PFSK-1 (cell line): ENCODE data around the gene CNGA1.

ENCODE experiments used
- POLR2AphosphoS5 ChIP-seq: IDR thresholded peaks from 2 replicates; pipeline ENCODE4 v1.6.1; 2012; ENCODE audit warnings: low read depth, mild to moderate bottlenecking, control low read depth, low read length, moderate library complexity
- TAF1 ChIP-seq: IDR thresholded peaks from 2 replicates; pipeline ENCODE4 v1.6.1; 2012; ENCODE audit warnings: low read length, control low read depth, borderline replicate concordance; ENCODE audit not compliant: insufficient read depth
- TF ChIP-seq, protein P1 (sequence below), 2 experiments: IDR thresholded peaks; 2 replicates each; pipeline versions ENCODE4 v1.6.1 to v1.8.0; 2011 to 2012; ENCODE audit warnings: low read depth in 2 of 2, low read length in 2 of 2, control low read depth in 1 of 2, inconsistent platforms in 1 of 2, mild to moderate bottlenecking in 1 of 2, moderate library complexity in 1 of 2; ENCODE audit not compliant: insufficient read depth in 1 of 2

DNA sequence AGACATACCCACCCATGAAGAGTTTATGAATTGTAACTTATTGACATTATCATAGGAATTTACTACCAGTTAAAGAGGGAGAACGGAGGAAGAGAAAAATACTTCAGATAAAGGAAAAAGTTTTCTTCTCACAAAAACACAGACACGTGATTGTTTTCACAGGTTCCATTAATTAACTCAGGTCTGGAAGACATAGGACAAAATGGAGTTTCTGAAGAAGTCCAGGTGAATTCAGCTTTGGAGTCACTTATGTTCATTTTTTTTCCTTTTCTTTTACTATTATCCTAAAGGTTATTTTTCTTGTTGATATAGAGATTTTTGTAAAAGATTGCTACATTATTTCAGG, 20.6 kb upstream of the CNGA1 start:
- TF ChIP-seq POLR2AphosphoS5 (no peak), TAF1 (no peak)
- TF ChIP-seq, protein P1, sequence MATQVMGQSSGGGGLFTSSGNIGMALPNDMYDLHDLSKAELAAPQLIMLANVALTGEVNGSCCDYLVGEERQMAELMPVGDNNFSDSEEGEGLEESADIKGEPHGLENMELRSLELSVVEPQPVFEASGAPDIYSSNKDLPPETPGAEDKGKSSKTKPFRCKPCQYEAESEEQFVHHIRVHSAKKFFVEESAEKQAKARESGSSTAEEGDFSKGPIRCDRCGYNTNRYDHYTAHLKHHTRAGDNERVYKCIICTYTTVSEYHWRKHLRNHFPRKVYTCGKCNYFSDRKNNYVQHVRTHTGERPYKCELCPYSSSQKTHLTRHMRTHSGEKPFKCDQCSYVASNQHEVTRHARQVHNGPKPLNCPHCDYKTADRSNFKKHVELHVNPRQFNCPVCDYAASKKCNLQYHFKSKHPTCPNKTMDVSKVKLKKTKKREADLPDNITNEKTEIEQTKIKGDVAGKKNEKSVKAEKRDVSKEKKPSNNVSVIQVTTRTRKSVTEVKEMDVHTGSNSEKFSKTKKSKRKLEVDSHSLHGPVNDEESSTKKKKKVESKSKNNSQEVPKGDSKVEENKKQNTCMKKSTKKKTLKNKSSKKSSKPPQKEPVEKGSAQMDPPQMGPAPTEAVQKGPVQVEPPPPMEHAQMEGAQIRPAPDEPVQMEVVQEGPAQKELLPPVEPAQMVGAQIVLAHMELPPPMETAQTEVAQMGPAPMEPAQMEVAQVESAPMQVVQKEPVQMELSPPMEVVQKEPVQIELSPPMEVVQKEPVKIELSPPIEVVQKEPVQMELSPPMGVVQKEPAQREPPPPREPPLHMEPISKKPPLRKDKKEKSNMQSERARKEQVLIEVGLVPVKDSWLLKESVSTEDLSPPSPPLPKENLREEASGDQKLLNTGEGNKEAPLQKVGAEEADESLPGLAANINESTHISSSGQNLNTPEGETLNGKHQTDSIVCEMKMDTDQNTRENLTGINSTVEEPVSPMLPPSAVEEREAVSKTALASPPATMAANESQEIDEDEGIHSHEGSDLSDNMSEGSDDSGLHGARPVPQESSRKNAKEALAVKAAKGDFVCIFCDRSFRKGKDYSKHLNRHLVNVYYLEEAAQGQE (IDR thresholded peaks at IDR 0.05; ENCODE audit: insufficient read depth in 1 of 2, low read depth in 2 of 2, low read length in 2 of 2) = no peak
